Endometrium (tissue), 2 donors: ENCODE data around the gene MTA1.

Source experiments
- FAIRE-seq: peaks from 2 replicates; lab custom pipeline; 2012; peaks lifted over from hg19 to GRCh38; lab: Jason Lieb, UNC
- donor health status: control.
- donor health status: control.

The MTA1 gene

DNA sequence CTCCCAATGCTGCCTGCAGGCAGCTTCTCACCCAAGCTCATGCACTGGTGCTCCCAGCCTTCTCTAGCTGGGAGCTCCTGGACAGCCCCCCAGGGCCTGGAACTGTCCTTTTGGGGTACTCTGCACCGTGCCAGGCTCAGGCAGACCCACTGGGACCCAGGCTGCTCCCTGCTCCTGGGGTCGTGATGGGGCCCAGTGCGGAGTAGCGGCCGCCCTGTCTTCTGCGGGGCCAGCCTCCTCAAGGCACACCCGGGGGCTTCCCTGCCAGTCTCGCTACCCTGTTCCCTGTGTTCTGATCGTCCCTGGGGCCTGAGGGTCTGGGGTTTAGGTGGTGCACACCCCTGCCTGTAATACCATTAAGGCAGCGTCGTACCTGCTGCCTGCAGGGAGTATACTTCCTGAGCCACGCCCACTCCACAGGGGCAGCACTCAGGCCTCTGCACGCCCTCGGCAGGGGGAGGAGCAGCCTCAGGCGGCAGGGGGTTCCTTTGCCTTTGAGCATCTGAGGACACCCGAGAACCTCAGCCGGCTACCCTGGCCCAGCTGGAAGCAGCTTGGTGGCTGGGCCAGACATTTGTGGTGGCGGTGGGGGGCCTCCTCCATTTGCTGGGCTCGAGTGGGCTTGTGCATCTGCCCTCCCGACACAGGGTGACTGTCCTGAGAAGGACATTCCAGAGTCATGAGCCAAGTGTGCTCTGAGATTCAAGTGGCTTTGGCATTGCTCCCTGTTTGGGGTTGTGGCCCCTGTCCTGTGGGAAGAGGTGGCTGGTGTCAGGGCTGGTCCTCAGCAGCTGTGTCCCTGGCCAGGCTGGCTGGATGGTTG, 45.8 kb downstream of the MTA1 start:
- FAIRE-seq, result no peak

GRCh38 chr14:105466531-105467248, 47.1 kb downstream of the MTA1 start:
- FAIRE-seq, result no peak

GRCh38 chr14:105467249-105467941, 47.8 kb downstream of the MTA1 start:
- FAIRE-seq, result no peak

- no peak for FAIRE-seq
Observed at GRCh38 chr14:105467942-105468471, 48.4 kb downstream of the MTA1 start.

GRCh38 chr14:105468621-105469241, 49.1 kb downstream of the MTA1 start:
- FAIRE-seq, result no peak

DNA sequence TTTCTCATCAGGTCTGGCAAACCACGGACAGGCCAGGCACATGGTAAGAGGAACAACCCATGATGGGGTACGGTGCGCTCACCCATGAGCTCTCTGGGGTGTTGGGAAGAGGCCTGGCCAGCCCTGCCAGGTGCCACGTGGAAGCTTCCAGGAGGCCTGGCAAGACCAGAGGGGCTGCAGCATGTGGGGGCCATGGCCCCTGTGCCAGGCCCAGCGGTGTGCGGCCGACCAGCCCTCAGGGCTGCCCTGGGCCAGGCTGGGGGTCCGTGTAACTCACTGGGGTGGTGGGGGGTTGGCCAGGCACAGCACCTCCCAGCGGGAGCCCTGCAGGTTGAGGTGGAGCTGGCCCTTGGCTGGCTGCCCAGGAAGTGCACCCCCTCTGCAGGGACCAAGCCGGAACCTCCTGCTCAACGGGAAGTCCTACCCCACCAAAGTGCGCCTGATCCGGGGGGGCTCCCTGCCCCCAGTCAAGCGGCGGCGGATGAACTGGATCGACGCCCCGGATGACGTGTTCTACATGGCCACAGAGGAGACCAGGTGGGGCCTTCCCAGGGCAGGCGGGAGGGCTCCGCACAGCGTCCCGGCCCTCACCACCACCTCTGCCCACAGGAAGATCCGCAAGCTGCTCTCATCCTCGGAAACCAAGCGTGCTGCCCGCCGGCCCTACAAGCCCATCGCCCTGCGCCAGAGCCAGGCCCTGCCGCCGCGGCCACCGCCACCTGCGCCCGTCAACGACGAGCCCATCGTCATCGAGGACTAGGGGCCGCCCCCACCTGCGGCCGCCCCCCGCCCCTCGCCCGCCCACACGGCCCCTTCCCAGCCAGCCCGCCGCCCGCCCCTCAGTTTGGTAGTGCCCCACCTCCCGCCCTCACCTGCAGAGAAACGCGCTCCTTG, 50.1 kb downstream of the MTA1 start:
- FAIRE-seq, result no peak

DNA sequence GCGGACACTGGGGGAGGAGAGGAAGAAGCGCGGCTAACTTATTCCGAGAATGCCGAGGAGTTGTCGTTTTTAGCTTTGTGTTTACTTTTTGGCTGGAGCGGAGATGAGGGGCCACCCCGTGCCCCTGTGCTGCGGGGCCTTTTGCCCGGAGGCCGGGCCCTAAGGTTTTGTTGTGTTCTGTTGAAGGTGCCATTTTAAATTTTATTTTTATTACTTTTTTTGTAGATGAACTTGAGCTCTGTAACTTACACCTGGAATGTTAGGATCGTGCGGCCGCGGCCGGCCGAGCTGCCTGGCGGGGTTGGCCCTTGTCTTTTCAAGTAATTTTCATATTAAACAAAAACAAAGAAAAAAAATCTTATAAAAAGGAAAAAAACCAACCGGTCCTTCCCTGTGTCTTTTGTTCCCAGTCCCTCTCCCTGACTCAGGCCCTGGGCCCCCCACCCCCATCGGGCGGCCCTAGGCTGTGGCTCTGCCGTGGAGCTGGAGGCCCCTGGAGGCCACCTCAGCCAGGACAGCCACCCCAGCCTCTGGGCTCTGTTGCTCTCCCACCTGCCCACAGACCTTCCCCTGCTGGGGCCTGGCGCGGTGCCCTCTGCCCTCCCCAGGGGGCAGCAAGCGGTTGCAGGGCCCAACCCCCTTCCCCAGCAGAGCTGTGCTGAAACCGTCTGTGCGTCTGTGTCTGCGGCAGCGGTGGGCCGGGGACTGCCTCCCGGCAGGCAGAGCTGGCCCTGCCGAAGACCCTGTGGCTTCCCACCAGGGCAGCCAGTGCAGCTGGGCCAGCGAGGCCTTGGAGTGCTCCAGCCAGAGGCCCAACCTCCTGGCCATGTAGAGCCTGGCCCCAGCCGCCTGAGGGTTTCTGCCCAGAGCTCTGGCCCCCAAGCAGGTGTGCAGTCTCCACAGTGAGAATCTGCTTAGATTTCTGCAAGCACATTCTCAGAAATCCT, 51.0 kb downstream of the MTA1 start:
- no peak for FAIRE-seq

GRCh38 chr14:105471297-105471821, 51.7 kb downstream of the MTA1 start:
- FAIRE-seq, result no peak

- no peak for FAIRE-seq
Observed at GRCh38 chr14:105471823-105472485, 52.3 kb downstream of the MTA1 start.

GRCh38 chr14:105472486-105472991, 52.9 kb downstream of the MTA1 start:
- no peak for FAIRE-seq

DNA sequence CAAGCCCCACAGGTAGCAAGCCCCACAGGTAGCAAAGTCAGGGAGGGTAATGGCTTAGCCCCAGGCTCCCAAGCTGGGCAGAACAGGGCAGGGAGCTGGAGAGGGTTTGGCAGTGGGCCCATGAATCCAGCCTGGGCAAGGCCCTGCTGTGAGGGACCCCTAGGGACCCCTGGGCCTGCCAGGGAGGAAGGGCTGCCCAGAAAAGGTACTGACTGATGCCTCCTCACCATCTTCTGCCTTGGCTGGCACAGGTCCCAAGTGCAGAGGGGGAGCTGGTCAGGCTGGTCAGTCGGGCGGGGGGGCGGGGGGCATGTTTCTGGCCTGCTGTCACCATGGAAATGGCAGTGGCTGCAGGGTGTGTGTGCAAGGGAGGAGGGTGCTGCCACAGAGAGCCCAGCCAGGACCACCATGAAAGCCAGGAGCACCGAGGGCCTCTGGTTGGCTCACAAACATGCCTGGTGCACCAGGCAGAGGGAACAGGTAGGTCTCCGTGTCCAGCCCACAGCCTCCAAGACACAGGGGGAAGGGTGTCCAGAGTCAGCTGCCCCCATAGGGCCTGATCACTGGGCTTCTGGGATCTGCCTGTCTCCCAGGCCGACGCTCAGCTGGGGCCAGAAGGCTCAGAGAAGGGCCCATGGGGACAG, 53.5 kb downstream of the MTA1 start:
- FAIRE-seq, result no peak

GRCh38 chr14:105473677-105474482, 54.3 kb downstream of the MTA1 start:
- FAIRE-seq, result no peak

DNA sequence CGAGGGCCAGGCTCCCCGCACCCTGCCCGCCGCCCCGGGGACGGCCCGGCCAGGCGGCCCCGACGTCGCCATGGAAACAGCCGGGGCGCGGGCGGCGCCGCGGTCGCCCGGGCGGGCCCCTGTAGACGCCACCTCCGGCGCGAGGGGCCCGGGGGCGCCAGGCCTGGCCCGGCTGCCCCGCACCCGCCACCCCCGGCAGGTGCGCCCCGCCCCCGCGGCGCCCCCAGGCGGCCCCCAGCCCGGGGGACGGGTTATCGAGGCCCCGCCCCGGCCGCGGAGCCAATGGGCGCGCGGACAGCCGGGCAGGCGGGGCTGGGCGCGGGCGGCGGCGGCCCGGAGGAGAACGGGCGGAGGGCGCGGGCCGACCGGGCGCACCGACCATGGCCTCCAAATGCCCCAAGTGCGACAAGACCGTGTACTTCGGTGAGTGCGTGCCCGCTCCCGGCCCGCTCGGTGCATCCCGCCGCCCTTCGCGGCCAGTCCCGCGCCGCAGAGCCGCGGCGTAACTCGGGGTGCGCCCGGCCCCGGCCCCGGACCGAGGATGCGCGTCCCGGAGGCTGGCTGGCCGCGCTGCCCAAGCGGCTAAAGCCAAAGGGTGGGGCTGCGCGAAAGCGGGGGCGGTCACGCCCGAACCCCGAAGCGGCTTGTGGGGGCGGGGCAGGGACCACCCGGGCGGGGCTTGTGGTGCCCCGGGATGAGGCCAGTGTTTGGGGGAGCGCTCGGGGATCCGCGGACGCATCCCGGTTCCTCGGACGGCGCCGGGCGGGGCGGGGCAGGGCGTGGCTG, 55.0 kb downstream of the MTA1 start, which contains the start of gene CRIP2:
Gene CRIP2, plus strand, starts transcription at position 339 of the 786 bp plus-strand sequence. Its CDS starts 42 bp downstream, at position 381.
- no peak for FAIRE-seq

DNA sequence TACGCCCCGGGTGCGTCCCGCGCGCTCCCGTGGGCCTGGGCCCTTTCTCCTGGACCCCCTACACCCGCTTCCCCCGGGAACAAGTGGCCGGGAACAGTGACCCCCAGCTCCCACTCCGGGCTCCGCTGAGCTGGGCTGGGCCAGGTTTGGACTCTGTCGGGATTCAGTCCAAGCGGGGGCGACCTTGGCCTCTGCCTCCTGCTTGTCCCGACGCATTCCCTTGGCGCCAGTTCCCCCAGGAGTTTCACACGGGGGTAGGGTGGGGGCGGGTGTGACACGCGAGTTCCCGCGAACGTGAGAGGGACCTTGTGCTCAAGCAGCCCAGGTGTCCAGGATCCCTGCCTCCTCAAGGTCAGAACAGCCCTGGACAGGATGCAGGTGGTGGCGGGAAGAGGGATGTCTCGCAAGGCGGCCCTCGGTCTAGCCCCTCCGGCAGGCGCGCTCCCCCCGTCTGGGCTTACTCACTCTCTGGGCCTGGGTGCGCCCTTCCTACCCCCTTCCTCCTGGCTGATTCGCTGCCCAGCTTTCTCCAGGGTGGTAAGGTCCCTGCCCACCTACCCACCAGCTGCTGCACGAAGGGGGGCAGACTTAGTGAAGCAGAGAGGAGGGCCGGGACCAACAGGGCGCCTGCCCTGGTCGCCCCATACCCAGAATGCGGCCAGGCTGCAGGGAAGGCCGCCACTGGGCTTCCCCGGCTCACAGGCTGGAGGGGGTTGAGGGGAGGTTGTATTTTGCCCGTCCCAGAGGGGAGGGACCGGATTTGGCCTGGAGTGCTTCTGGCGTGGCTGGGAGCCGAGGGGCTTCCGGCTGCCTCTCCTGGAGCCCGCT, 55.9 kb downstream of the MTA1 start:
- no peak for FAIRE-seq

DNA sequence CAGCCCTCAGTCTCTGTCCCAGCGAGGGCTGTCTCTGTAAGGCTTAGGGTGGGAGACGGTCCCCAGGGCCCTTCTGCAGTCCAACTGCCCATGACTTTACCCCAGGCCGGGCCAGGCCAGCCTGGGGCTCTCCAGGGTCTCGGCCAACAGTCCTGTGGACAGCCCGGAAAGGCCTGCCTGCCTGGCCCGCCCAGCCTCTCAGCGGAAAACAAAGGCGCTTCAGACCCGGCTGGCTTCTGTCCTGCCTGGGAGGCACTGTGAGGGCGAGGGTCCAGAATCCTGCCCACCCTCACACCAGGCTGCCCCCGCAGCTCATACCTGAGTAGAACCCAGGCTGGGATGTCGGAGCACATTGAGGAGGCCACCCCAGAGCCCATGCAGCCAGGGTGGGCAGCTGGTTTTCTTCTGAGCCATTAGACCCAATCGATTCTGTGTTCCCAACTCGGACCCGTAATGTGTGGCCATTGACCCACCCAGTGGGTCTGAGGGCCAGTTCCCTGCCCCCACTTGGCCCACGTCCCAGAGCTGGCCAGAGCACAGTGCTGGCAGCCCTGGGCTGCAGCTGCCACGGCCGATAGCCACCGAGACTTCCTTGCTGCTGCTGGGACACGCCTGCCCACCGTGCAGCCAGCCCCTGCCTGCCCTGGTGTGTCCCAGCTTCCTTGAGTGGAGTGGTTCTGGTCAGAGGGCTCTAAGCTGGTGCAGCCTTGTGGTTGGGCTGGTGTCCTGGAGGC, 56.6 kb downstream of the MTA1 start:
- FAIRE-seq, result no peak
